Middle frontal gyrus (tissue), 1 donor: ENCODE measurements around the gene NPAS3.

Experiments
- DNase-seq: peaks from one replicate; pipeline ENCODE4 v3.0.0-alpha.2; 2015; ENCODE audit warnings: low spot score; ENCODE audit errors: extremely low spot score

NPAS3 gene

GRCh38 chr14:33508126-33509062 is 569.7 kb downstream of the NPAS3 start:
- DNase-seq: no peak

- DNase-seq: no peak
Measured at GRCh38 chr14:33509454-33509853, 570.8 kb downstream of the NPAS3 start.

- no peak for DNase-seq
Measured at GRCh38 chr14:33510063-33510481, 571.4 kb downstream of the NPAS3 start.

- no peak for DNase-seq
Measured at GRCh38 chr14:33510991-33511390, 572.3 kb downstream of the NPAS3 start.

- DNase-seq: no peak
Measured at GRCh38 chr14:33511851-33512640, 573.4 kb downstream of the NPAS3 start.

- DNase-seq: no peak
Measured at GRCh38 chr14:33515441-33515840, 576.8 kb downstream of the NPAS3 start.

- no peak for DNase-seq
Measured at GRCh38 chr14:33515899-33516298, 577.2 kb downstream of the NPAS3 start.

- DNase-seq: no peak
Measured at GRCh38 chr14:33516898-33517436, 578.3 kb downstream of the NPAS3 start.

- DNase-seq: no peak
Measured at GRCh38 chr14:33521192-33521591, 582.5 kb downstream of the NPAS3 start.

- DNase-seq: no peak
Measured at GRCh38 chr14:33524244-33524643, 585.6 kb downstream of the NPAS3 start.

- no peak for DNase-seq
Measured at GRCh38 chr14:33525626-33526025, 586.9 kb downstream of the NPAS3 start.

GRCh38 chr14:33527023-33527634 is 588.5 kb downstream of the NPAS3 start:
- no peak for DNase-seq

- no peak for DNase-seq
Measured at GRCh38 chr14:33528655-33529054, 590.0 kb downstream of the NPAS3 start.

- DNase-seq: no peak
Measured at GRCh38 chr14:33529787-33530757, 591.4 kb downstream of the NPAS3 start.

- DNase-seq: no peak
Measured at GRCh38 chr14:33532553-33532952, 593.9 kb downstream of the NPAS3 start.

GRCh38 chr14:33534104-33534503 is 595.4 kb downstream of the NPAS3 start:
- DNase-seq: no peak

GRCh38 chr14:33534632-33535031 is 596.0 kb downstream of the NPAS3 start:
- no peak for DNase-seq

- no peak for DNase-seq
Measured at GRCh38 chr14:33539918-33540357, 601.3 kb downstream of the NPAS3 start.

GRCh38 chr14:33541171-33541570 is 602.5 kb downstream of the NPAS3 start:
- no peak for DNase-seq
